Smooth muscle cell (in vitro differentiated cells): ENCODE results near the gene ZNF454. TPM values are rescaled to one million over a fixed set of nuclear protein-coding genes. Genes with fewer than 3 reads are reported as not detected.

Experiments
- DNase-seq: peaks from one replicate; lab custom pipeline; 2025; ENCODE audit not compliant: unreplicated experiment; lab: John Stamatoyannopoulos, UW
- H2AFZ ChIP-seq: fragments of 200-600 bp; sonication (generic); 2 replicates; pipeline ENCODE4 v1.6.0; 2016; ENCODE audit warnings: antibody characterized with exemption, low read depth, mild to moderate bottlenecking
- H3F3A ChIP-seq: fragments of 200-600 bp; sonication (generic); 2 replicates; pipeline ENCODE4 v1.6.0; 2017; ENCODE audit warnings: antibody characterized with exemption, low read depth
- H3K27ac ChIP-seq: fragments of 200-600 bp; sonication (generic); 2 replicates; pipeline ENCODE4 v1.5.1; 2016; ENCODE audit warnings: low read depth, mild to moderate bottlenecking
- H3K27me3 ChIP-seq: fragments of 200-600 bp; sonication (generic); 2 replicates; pipeline ENCODE4 v1.6.1; 2016; ENCODE audit warnings: low read depth, mild to moderate bottlenecking
- H3K36me3 ChIP-seq: fragments of 200-600 bp; sonication (generic); 2 replicates; pipeline ENCODE4 v1.5.1; 2016; ENCODE audit warnings: low read depth
- H3K4me1 ChIP-seq: fragments of 200-600 bp; sonication (generic); 2 replicates; pipeline ENCODE4 v1.5.1; 2016; ENCODE audit warnings: low read depth
- H3K4me2 ChIP-seq: fragments of 200-600 bp; sonication (generic); 2 replicates; pipeline ENCODE4 v1.6.0; 2016; ENCODE audit warnings: mild to moderate bottlenecking
- H3K4me3 ChIP-seq: fragments of 200-600 bp; sonication (generic); 2 replicates; pipeline ENCODE4 v1.5.1; 2016; ENCODE audit warnings: mild to moderate bottlenecking
- H3K79me2 ChIP-seq: fragments of 200-600 bp; sonication (generic); 2 replicates; pipeline ENCODE4 v1.6.0; 2016; ENCODE audit warnings: low read depth, mild to moderate bottlenecking
- H3K9ac ChIP-seq: fragments of 200-600 bp; sonication (generic); 2 replicates; pipeline ENCODE4 v1.6.0; 2016; ENCODE audit warnings: low read depth
- H3K9me3 ChIP-seq: fragments of 200-600 bp; sonication (generic); replicated peaks from 2 replicates; pipeline ENCODE4 v1.5.1; 2016; ENCODE audit warnings: low read depth
- H4K20me1 ChIP-seq: fragments of 200-600 bp; sonication (generic); 2 replicates; pipeline ENCODE4 v1.6.0; 2016; ENCODE audit warnings: low read depth
- WGBS: methylation state at CpG from one replicate; pipeline ENCODE4 v1.1.7; 2016; ENCODE audit warnings: low lambda C conversion rate; 5-methylcytosine and 5-hydroxymethylcytosine counted together
- polyA plus RNA-seq: library from polyadenylated mRNA; unstranded; fragments of >200 nt; fragmentation: Nextera tagmentation; extraction: Ambion mirVana; gene quantifications from 2 replicates; pipeline ENCODE4 v1.2.1, GENCODE V29; 2016
- total RNA-seq: library from RNA; depleted of rRNA; stranded (reverse); fragments of >200 nt; gene quantifications from 2 replicates; pipeline ENCODE4 v1.2.3, GENCODE V29; 2014
- TF ChIP-seq, protein P1 (sequence below): fragments of 200-600 bp; sonication (generic); IDR thresholded peaks from 2 replicates; pipeline ENCODE4 v1.5.1; 2017; ENCODE audit warnings: borderline replicate concordance, mild to moderate bottlenecking, antibody characterized with exemption; ENCODE audit not compliant: insufficient read depth, poor library complexity, severe bottlenecking

The ZNF454 gene
- total and polyA plus RNA-seq, 2 experiments from 2014 or later, result 0.17 TPM; not detected in 1

DNA sequence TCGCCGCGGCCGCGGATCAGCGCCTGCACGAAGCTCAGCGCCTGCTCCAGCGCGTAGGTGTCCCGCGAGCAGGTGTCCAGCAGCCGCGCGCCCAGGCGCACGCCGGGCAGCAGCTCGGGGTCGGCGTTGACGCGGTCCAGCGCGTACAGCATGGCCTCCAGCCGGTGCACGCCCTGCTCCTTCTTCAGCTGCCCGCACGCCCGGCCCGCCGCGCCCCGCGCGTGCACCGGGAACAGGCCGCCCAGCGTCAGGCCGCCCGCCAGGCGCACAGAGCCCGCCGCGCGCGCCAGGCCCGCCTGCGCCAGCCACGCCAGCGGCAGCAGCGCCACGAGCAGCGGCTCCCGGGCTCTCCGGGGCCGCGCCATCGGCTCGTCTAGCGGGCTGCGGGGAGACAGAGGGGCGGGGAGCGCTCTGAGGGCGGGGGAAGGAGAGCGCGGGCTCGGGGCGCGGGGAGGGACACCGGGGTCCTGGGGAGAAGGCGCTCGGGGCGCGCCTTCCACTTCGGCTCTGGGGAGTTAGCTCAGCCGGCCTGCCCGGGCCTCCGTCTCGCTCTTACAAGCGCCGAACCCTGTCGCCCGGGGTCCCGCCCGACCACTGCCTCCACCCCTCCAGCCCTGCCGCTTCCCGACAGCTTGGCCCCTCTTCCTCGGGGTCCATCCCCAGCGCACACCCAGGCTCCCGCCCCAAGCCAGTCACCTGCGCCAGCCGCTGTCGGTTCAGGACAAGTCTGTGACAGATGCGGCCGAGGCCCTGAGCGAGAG lies 53.8 kb downstream of the ZNF454 start, which contains the start of gene GRM6:
GRM6 (minus strand) TSS at position 741 of the 761 bp plus-strand sequence; CDS start at position 365, 376 bp downstream.
- Histone ChIP-seq H2AFZ (peak within 1 kb of the TSS; percentile 54), H3K9ac (no peak within 1 kb of the TSS), H3K36me3 (no peaks in the 10 kb centered on the region), H3F3A (no peaks in the 10 kb centered on the region), H3K4me3 (peak within 1 kb of the TSS; percentile 37), H3K27ac (no peak within 1 kb of the TSS), H4K20me1 (no peaks in the 10 kb centered on the region), H3K27me3 (peaks cover 15% of the 10 kb centered on the region), H3K4me1 (no peaks in the 10 kb centered on the region), H3K79me2 (no peaks in the 10 kb centered on the region), H3K4me2 (peak within 1 kb of the TSS; percentile 80), H3K9me3 (no peaks in the 10 kb centered on the region)
- WGBS, result 6% methylated on average over 59 of the region's 97 CpGs
- TF ChIP-seq, protein P1, sequence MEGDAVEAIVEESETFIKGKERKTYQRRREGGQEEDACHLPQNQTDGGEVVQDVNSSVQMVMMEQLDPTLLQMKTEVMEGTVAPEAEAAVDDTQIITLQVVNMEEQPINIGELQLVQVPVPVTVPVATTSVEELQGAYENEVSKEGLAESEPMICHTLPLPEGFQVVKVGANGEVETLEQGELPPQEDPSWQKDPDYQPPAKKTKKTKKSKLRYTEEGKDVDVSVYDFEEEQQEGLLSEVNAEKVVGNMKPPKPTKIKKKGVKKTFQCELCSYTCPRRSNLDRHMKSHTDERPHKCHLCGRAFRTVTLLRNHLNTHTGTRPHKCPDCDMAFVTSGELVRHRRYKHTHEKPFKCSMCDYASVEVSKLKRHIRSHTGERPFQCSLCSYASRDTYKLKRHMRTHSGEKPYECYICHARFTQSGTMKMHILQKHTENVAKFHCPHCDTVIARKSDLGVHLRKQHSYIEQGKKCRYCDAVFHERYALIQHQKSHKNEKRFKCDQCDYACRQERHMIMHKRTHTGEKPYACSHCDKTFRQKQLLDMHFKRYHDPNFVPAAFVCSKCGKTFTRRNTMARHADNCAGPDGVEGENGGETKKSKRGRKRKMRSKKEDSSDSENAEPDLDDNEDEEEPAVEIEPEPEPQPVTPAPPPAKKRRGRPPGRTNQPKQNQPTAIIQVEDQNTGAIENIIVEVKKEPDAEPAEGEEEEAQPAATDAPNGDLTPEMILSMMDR, result no peak
- DNase-seq, result no peak

DNA sequence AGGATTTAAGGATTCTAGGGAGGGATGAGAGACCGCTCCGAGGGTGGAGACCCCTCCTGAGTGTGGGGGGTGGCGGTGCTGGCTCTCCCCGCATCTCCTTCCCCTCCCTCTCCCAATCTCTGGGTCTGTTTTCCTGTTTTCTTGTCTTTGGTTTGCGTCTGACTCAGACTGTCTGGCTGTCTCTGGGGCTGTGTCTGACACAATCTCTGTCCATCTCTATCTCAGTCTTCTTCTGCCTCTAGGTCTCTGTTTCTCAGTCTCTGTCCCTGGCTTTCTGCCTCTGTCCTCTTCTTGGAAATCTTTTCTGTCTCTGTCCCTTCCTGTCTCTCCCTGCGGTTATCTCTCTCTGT lies 54.3 kb downstream of the ZNF454 start:
- no peaks in the 10 kb centered on the region for H3K4me1 ChIP-seq
- H3K27ac ChIP-seq, result no peak overlapping the region
- peak overlapping the region; percentile 37 for H3K4me3 ChIP-seq
- H4K20me1 ChIP-seq, result no peaks in the 10 kb centered on the region
- H3K79me2 ChIP-seq, result no peaks in the 10 kb centered on the region
- no peak overlapping the region for H3K9ac ChIP-seq
- H3K36me3 ChIP-seq, result no peaks in the 10 kb centered on the region
- peaks cover 15% of the 10 kb centered on the region for H3K27me3 ChIP-seq
- no peaks in the 10 kb centered on the region for H3F3A ChIP-seq
- peak overlapping the region; percentile 54 for H2AFZ ChIP-seq
- 9% methylated on average over 6 of the region's 6 CpGs for WGBS
- no peak for DNase-seq
- TF ChIP-seq, protein P1, result no peak
- H3K4me2 ChIP-seq, result peak overlapping the region; percentile 80
- H3K9me3 ChIP-seq, result no peaks in the 10 kb centered on the region

DNA sequence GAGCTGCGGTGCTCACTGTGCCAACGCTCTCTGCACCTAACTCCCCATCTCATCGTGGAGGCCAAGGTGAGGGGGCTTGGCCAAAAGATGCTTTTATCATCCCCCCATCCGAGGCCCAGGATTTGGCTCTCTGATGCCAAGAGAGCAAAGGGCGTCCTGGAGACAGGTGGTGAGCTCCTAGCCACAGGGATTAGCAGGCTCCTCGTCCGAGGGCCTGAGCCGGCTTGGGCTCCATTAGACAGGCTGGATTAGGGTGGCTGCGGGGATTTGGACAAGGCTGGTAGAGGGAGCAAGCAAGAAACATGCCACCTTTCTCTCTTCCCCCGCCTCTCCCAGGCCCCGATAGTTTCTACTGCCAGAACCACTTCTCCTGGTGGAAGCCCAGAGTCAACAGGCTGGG lies 55.2 kb downstream of the ZNF454 start:
- H2AFZ ChIP-seq, result no peak overlapping the region
- H3K27ac ChIP-seq, result no peak overlapping the region
- H3K9ac ChIP-seq, result no peak overlapping the region
- H3K27me3 ChIP-seq, result peaks cover 15% of the 10 kb centered on the region
- H3K4me1 ChIP-seq, result no peaks in the 10 kb centered on the region
- no peaks in the 10 kb centered on the region for H4K20me1 ChIP-seq
- 88% methylated on average over 11 of the region's 11 CpGs for WGBS
- H3K4me3 ChIP-seq, result no peak overlapping the region
- TF ChIP-seq, protein P1, result no peak
- H3F3A ChIP-seq, result no peaks in the 10 kb centered on the region
- H3K9me3 ChIP-seq, result no peaks in the 10 kb centered on the region
- H3K36me3 ChIP-seq, result no peaks in the 10 kb centered on the region
- no peaks in the 10 kb centered on the region for H3K79me2 ChIP-seq
- no peak for DNase-seq
- no peak overlapping the region for H3K4me2 ChIP-seq

DNA sequence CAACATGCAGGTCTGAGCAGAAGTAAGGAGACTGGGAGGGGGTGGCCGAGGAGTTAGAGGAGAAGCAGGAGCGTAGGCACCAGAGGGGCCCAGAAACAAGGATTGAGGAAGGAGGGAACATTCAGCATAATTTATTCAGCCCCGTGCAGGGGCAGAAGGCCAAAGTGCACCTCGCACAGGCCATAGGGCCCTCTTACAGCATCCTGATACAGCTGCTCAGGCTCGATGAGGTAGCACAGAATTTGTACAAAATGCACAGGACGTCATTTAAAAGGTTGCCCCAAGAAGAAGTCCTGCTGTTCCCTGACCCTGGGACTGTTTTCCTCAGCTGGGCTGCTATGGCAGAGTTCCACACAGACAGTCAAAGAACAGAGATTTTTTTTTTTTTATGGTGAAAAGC lies 56.2 kb downstream of the ZNF454 start:
- 80% methylated on average over 6 of the region's 6 CpGs for WGBS
- no peak for DNase-seq
- no peaks in the 10 kb centered on the region for H3K9me3 ChIP-seq
- H3K4me3 ChIP-seq, result no peak overlapping the region
- peaks cover 15% of the 10 kb centered on the region for H3K27me3 ChIP-seq
- H3K27ac ChIP-seq, result no peak overlapping the region
- H3K4me2 ChIP-seq, result no peak overlapping the region
- TF ChIP-seq, protein P1, result no peak
- no peaks in the 10 kb centered on the region for H3K36me3 ChIP-seq
- no peak overlapping the region for H3K9ac ChIP-seq
- no peak overlapping the region for H2AFZ ChIP-seq
- no peaks in the 10 kb centered on the region for H3K4me1 ChIP-seq
- no peaks in the 10 kb centered on the region for H3K79me2 ChIP-seq
- no peaks in the 10 kb centered on the region for H4K20me1 ChIP-seq
- no peaks in the 10 kb centered on the region for H3F3A ChIP-seq
